Upper lobe of left lung (tissue), 6 donors: ENCODE data around the gene LOXL1. TPM values are rescaled to one million over a fixed set of nuclear protein-coding genes. Genes with fewer than 3 reads are reported as not detected.

ENCODE experiments used
- ATAC-seq, 2 donors: fragments of 200-7000 bp; cut with Tn5 transposase; one replicate each; pipeline ENCODE4 v1.9.1; 2022; ENCODE audit warnings: mild to moderate bottlenecking in 2 of 2, moderate library complexity in 2 of 2; ENCODE audit not compliant: low FRiP score in 2 of 2
- DNase-seq, 2 donors: peaks; one replicate each; pipeline ENCODE4 v3.0.0-alpha.2; 2019 to 2020
- H3K27ac ChIP-seq, 4 donors: fragments of 200-600 bp; sonication (generic); one replicate each; pipeline ENCODE4 v1.5.1; 2016 to 2019
- H3K27me3 ChIP-seq, 4 donors: fragments of 200-600 bp; sonication (generic); one replicate each; pipeline ENCODE4 v1.5.1; 2017 to 2019
- H3K36me3 ChIP-seq, 4 donors: fragments of 200-600 bp; sonication (generic); one replicate each; pipeline ENCODE4 v1.5.1; 2016 to 2019
- H3K4me1 ChIP-seq, 4 donors: fragments of 200-600 bp; sonication (generic); one replicate each; pipeline ENCODE4 v1.5.1; 2018 to 2019
- H3K4me3 ChIP-seq, 4 donors: fragments of 200-600 bp; sonication (generic); one replicate each; pipeline ENCODE4 v1.5.1; 2017 to 2019; ENCODE audit warnings: mild to moderate bottlenecking in 2 of 4, moderate library complexity in 1 of 4
- H3K9me3 ChIP-seq, 4 donors: fragments of 200-600 bp; sonication (generic); one replicate each; pipeline ENCODE4 v1.5.1; 2018 to 2019
- EP300 ChIP-seq, 4 donors: sonication (generic); formaldehyde crosslinking; IDR thresholded peaks; one replicate each; pipeline ENCODE4 v1.5.1; 2017; ENCODE audit warnings: antibody characterized with exemption in 4 of 4, control low read depth in 2 of 4
- POLR2A ChIP-seq, 4 donors: fragments of 450-650 bp; IDR thresholded peaks; one replicate each; pipeline ENCODE4 v1.5.1; 2016 to 2017; ENCODE audit warnings: antibody characterized with exemption in 4 of 4, mild to moderate bottlenecking in 2 of 4
- POLR2AphosphoS5 ChIP-seq, 2 donors: sonication (generic); formaldehyde crosslinking; IDR thresholded peaks; one replicate each; pipeline ENCODE4 v1.5.1; 2017; ENCODE audit warnings: antibody characterized with exemption in 2 of 2
- WGBS, 2 donors: methylation state at CpG; one replicate each; pipeline ENCODE4 v1.1.5; 2017 to 2018; 5-methylcytosine and 5-hydroxymethylcytosine counted together
- total RNA-seq, 6 donors: library from RNA; depleted of rRNA in 4 of 6; stranded (reverse); fragments of >200 nt in 4 of 6; gene quantifications; one replicate each; pipeline versions ENCODE4 v1.1.0 to v1.2.1, GENCODE V29; 2016 to 2021
- TF ChIP-seq, protein P1 (sequence below), 6 experiments: fragments of 450-650 bp in 4 of 6; fragments of 200-600 bp in 2 of 6; sonication (generic) in 2 of 6; IDR thresholded peaks; one replicate each; pipeline ENCODE4 v1.5.1; 2016 to 2019; ENCODE audit warnings: antibody characterized with exemption in 6 of 6
- donor health status: DM: no; HTN: no; CAD: no; lungs with moderate emphysema.
- donor health status: DM: no; HTN: yes; CAD: no; lungs with severe emphysema.

LOXL1 gene
- total RNA-seq, 6 donors from 2014 or later: 6.0 to 25.9 (median 8.0) TPM

DNA sequence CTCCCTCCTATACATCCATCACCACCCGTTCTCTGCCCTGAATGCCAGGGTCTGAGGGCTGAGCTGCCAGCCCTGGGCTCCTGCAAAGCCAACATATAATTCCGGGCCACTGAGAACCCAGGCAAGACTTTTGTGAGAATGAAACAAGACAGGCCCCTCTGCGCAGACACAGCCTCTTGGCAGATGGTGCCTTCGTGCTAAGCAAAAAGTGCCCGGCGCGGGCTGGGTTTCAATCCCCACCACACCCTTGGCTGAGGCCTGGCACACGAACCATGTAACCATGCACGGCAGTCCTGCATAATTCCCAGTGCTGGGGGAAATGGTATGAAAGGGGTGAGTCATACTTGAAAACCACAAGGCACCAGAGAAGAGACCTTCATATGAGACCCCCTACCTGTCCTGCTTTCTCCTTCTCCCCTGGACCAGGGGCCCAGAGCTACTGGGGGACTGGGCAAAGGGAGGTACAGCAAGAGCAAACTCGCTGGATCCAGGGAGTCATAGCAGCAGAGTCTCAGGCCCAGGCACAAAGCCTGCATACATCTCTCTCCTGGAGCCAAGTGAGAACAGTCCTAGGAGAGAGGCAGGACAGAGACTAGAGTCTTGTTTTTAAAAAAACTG, 26.1 kb upstream of the LOXL1 start:
- 81 to 85% methylated on average over 8 to 10 of the region's 10 CpGs for WGBS, 2 donors
- H3K27ac ChIP-seq: no peak overlapping the region
- H3K4me1 ChIP-seq: no peaks in the 10 kb centered on the region
- H3K4me3 ChIP-seq: no peak overlapping the region
- ATAC-seq: no peak
- TF ChIP-seq EP300 (IDR thresholded peaks at IDR 0.05) (no peak), POLR2AphosphoS5 (IDR thresholded peaks at IDR 0.05) (no peak), POLR2A (IDR thresholded peaks at IDR 0.05) (no peak)
- TF ChIP-seq, protein P1, sequence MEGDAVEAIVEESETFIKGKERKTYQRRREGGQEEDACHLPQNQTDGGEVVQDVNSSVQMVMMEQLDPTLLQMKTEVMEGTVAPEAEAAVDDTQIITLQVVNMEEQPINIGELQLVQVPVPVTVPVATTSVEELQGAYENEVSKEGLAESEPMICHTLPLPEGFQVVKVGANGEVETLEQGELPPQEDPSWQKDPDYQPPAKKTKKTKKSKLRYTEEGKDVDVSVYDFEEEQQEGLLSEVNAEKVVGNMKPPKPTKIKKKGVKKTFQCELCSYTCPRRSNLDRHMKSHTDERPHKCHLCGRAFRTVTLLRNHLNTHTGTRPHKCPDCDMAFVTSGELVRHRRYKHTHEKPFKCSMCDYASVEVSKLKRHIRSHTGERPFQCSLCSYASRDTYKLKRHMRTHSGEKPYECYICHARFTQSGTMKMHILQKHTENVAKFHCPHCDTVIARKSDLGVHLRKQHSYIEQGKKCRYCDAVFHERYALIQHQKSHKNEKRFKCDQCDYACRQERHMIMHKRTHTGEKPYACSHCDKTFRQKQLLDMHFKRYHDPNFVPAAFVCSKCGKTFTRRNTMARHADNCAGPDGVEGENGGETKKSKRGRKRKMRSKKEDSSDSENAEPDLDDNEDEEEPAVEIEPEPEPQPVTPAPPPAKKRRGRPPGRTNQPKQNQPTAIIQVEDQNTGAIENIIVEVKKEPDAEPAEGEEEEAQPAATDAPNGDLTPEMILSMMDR (IDR thresholded peaks at IDR 0.05): no peak
- H3K27me3 ChIP-seq: no peaks in the 10 kb centered on the region
- peak in 1 of 2 donors; percentile 37 for DNase-seq
- H3K36me3 ChIP-seq: no peaks in the 10 kb centered on the region
- H3K9me3 ChIP-seq: no peaks in the 10 kb centered on the region

- TF ChIP-seq EP300 (IDR thresholded peaks at IDR 0.05) (no peak), POLR2A (IDR thresholded peaks at IDR 0.05) (no peak), POLR2AphosphoS5 (IDR thresholded peaks at IDR 0.05) (no peak)
- TF ChIP-seq, protein P1 (IDR thresholded peaks at IDR 0.05): no peak
- no peak for ATAC-seq
- Histone ChIP-seq H3K4me3 (no peak overlapping the region), H3K27me3 (no peaks in the 10 kb centered on the region), H3K4me1 (no peaks in the 10 kb centered on the region), H3K36me3 (no peaks in the 10 kb centered on the region), H3K9me3 (no peaks in the 10 kb centered on the region), H3K27ac (no peak overlapping the region)
- WGBS, 2 donors: 87 to 97% methylated on average over 7 of the region's 7 CpGs
- no peak for DNase-seq
These were observed 25.0 kb upstream of the LOXL1 start for GRCh38 chr15:73901126-73901810.

GRCh38 chr15:73902121-73903020, 23.9 kb upstream of the LOXL1 start:
- no peaks in the 10 kb centered on the region for H3K36me3 ChIP-seq
- no peak overlapping the region for H3K4me3 ChIP-seq
- DNase-seq (no peak), ATAC-seq (no peak)
- TF ChIP-seq, protein P1 (IDR thresholded peaks at IDR 0.05): no peak
- TF ChIP-seq POLR2AphosphoS5 (IDR thresholded peaks at IDR 0.05) (no peak), POLR2A (IDR thresholded peaks at IDR 0.05) (no peak), EP300 (IDR thresholded peaks at IDR 0.05) (no peak)
- H3K9me3 ChIP-seq: no peaks in the 10 kb centered on the region
- H3K4me1 ChIP-seq: no peaks in the 10 kb centered on the region
- no peaks in the 10 kb centered on the region for H3K27me3 ChIP-seq
- H3K27ac ChIP-seq: no peak overlapping the region
- 70 to 72% methylated on average over 6 to 11 of the region's 11 CpGs for WGBS, 2 donors

DNA sequence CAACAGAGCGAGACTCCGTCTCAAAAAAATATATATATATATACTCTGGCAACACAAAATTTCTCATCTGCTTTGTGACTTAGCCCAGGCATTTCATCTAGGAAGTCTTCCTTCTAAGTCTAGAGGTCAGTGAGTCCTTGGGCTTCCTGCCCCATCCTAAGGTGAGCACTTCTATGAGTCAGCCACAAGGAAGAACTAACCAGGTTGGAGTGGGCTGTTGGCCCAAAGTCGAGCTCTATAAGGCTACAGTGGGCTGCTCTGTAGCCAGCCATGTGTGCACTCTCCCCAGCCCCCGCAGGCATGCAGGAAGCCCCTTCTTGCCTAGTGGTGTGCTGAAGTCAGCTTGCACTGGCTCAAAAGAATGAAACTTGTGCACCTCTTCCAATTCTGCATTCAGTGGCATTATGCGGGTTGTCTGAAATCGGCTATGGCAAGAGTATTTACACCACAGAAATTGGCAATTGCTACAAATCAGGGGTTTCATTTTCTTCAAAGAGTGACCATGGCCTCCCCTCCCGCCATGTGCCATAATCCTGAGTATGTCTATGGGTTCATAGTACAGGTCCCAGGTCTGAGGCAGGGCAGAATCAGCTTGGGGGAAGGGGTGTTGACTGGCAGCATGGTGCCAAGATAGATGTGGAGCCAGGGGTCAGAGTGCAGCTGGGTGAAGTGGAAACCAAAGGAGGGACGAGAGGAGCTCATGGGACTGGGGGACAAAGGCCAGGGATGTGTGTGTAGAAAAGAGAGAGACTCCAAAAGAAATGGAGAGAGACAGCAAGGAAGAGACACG, 22.0 kb upstream of the LOXL1 start:
- DNase-seq (no peak), ATAC-seq (no peak)
- TF ChIP-seq, protein P1 (IDR thresholded peaks at IDR 0.05): no peak
- no peak for TF ChIP-seq POLR2A (IDR thresholded peaks at IDR 0.05)
- TF ChIP-seq POLR2AphosphoS5 (IDR thresholded peaks at IDR 0.05): no peak
- TF ChIP-seq EP300 (IDR thresholded peaks at IDR 0.05): no peak
- H3K27ac ChIP-seq: no peak overlapping the region
- H3K4me1 ChIP-seq: no peaks in the 10 kb centered on the region
- no peak overlapping the region for H3K4me3 ChIP-seq
- H3K27me3 ChIP-seq: no peaks in the 10 kb centered on the region
- H3K36me3 ChIP-seq: no peaks in the 10 kb centered on the region
- H3K9me3 ChIP-seq: no peaks in the 10 kb centered on the region
- WGBS, 2 donors: 81 to 93% methylated on average over 9 of the region's 9 CpGs
